GM21360 (cell line): Measurements from ENCODE around the gene SEMA6D.
"Not testable (repeated sequence)": the region's sequence is repeated elsewhere in the genome, so short reads cannot be mapped to it uniquely, and the experiment has no call there.

Experiments used
- ATAC-seq: cut with Tn5 transposase; IDR thresholded peaks from one replicate; pipeline ENCODE4 v1.9.1; 2021; ENCODE audit warnings: mild to moderate bottlenecking, moderate library complexity; ENCODE audit not compliant: unreplicated experiment

Gene SEMA6D

GRCh38 chr15:47718497-47719437 lies 1.5 kb downstream of the SEMA6D start:
- ATAC-seq: no peak

DNA sequence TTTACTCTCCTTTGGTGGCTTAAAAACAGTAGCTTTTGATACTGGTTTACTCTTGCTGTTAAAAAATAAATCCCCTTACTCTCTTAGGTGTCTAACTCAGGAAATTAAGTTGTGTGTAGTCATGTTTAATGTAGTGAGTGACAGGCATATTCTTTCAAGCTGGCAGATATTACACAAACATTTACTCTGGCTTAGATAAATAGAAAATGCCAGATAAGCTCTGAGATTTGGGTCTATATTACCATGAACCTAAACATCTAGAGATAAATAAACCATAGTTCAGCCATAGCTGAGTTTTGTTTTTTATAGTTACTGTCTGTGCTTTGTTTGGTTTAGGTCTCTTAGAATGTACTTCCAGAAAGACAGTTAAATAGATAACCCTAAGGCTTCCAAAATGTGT lies 2.4 kb downstream of the SEMA6D start:
- no peak for ATAC-seq

DNA sequence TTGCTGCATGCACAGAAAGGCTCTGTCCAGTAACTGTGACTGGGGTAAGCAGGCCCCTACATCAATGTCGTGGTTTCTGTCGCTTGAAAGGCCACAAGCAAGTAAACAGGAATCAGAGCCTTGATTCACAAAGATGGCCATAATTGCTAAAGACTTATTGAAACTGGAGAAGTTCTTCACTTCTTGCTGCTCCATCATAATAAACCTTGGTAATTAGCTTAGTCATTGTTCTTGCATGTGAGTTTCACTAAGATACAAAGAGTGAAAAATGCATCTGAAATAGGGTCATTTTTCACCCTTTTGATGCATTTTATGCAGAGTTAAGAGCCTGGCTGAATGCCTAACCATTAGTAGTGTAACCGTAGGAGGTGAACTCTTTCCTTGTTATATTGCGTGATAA lies 3.2 kb downstream of the SEMA6D start:
- no peak for ATAC-seq

GRCh38 chr15:47721676-47722075 lies 4.4 kb downstream of the SEMA6D start:
- no peak for ATAC-seq

GRCh38 chr15:47724346-47724745 lies 7.0 kb downstream of the SEMA6D start:
- no peak for ATAC-seq

DNA sequence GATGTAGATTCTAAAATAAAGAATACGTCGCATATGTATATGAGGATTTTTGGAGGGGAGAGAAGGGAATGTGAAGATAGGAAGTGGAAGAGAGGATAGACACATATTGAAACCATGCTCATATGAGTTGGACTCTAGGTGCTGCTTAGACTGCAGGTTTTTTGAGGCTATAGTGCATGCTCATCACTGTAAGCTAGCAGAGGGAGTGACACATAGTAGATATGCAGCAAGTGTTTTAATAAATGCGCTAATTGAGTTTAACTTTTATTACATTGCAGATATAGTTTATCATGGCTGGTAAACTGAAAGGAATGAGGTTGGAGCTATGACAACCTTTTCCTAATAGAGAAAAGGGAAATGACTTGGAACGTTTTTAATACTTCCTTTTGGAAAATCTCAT lies 7.7 kb downstream of the SEMA6D start:
- no peak for ATAC-seq

- ATAC-seq: no peak
Observed at GRCh38 chr15:47725906-47726305, 8.6 kb downstream of the SEMA6D start.

- no peak for ATAC-seq
Observed at GRCh38 chr15:47726399-47726823, 9.1 kb downstream of the SEMA6D start.

GRCh38 chr15:47727137-47727536 lies 9.8 kb downstream of the SEMA6D start:
- ATAC-seq: no peak

DNA sequence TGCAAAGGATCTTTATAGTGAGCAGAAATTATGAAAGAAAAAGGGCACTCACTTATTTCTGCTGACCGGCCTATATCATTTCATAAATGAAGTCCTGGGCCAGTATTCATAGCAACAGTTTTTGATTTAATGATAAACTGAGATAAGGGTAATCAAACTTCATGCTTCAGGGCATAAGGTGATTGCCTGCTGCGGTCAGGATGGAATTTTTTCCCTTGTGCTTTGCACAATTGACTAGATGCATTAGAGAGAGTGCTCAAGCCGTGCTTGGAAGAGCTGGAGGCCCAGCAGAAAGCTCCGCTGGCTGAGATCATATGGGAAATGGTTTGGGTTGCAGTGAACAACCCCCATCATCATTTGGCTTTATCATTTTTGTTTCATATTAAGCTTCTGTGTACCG lies 10.4 kb downstream of the SEMA6D start:
- no peak for ATAC-seq

- ATAC-seq: no peak
Observed at GRCh38 chr15:47728426-47728825, 11.1 kb downstream of the SEMA6D start.

GRCh38 chr15:47728886-47729285 lies 11.6 kb downstream of the SEMA6D start:
- no peak for ATAC-seq

DNA sequence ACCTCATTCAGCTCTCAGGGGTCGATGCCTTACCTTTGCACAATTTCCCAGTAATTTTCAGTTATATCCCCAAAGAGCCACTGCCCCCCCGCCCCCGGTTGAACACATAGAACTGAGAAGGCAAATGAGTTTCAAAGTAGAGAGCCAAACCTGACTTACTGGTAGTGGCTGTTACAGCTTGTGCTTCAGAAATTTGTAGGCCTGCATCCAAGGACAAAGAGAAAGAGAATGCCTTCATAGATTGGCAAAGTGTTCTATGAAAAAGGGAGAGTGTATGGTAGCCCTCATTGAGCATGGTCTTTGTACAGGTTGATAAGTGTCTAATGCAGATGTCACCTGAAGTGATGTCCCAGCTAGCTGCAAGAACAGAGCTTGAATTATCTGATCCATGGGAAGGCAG lies 13.9 kb downstream of the SEMA6D start:
- ATAC-seq: no peak

DNA sequence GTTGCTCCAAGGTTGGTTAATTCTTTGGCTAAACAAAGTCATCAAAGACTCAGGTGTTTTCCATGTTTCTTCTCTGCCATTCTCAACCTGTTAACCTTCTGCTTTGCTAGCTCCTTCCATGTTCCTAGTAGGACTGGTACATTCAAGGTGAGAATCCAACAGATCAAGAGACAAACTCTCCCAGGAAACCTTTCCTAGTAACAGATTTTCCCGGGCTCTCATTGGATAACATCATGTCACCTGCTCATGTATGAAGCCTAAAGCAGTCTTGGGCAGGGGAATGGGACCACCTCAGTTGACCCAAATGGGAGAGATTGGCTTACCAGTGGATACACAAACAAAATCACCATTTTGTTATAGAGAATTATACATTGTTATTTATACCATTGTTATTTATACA lies 14.9 kb downstream of the SEMA6D start:
- no peak for ATAC-seq

- ATAC-seq: no peak
Observed at GRCh38 chr15:47733085-47733484, 15.8 kb downstream of the SEMA6D start.

- ATAC-seq: no peak
Observed at GRCh38 chr15:47736143-47736786, 19.0 kb downstream of the SEMA6D start.

GRCh38 chr15:47737477-47737876 lies 20.2 kb downstream of the SEMA6D start:
- no peak for ATAC-seq

- ATAC-seq: not testable (repeated sequence)
Observed at GRCh38 chr15:47738144-47738825, 21.0 kb downstream of the SEMA6D start.

DNA sequence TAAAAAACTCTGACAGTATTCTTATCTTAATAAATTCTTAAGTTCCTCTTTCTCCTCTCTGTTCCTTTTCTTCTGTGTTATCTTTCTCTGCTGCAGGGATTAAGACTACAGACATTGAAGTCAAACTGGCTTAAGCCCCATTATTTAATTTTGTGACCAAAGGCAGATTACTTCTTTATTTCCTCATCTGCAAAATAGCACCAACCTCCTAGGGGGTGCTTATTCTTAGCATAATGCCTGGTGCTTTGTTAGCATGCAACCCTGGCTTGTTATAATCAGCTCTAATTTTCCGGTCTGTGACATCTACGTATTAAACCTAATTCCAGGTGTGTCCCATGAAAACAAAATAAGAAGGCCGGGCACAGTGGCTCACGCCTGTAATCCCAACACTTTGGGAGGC lies 23.8 kb downstream of the SEMA6D start:
- ATAC-seq: no peak

DNA sequence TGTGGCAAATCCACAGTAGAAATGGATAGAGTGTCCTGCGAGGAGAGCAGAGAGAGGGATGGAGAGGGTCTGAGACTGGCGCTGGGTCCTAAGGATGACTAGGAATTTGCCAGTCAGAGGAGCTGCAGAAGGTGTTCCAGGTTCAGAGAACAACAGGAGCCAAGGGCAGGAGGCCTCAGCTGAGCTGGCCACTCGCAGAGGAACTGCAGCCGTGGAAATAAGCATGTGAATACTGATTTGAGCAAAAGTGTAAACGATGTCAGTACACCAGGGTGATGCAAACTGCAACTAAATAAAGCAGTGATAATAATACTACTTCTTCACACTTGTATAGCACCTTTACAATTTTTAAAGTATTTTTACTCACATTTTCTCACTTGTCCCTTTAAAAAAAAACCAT lies 24.6 kb downstream of the SEMA6D start:
- ATAC-seq: no peak

DNA sequence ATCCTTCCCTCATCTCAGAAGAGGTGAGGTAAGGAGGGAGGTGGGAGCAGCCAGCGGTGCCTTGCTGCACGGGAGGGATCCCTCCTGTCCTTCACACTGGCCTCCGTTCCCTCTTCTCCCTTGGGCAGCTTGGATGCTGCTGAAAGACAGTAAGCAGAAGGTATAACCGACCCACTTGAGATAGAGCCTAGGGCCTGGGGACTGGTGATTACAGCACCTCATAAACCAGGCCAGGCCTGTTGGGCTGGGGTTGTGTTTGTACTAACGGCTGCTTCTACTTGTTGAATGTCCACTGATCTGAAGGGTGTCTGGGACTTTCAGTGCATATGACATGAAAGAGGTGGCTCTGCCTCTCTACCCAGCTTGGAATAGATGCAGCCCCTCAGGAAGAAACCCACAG lies 25.0 kb downstream of the SEMA6D start:
- ATAC-seq: no peak

DNA sequence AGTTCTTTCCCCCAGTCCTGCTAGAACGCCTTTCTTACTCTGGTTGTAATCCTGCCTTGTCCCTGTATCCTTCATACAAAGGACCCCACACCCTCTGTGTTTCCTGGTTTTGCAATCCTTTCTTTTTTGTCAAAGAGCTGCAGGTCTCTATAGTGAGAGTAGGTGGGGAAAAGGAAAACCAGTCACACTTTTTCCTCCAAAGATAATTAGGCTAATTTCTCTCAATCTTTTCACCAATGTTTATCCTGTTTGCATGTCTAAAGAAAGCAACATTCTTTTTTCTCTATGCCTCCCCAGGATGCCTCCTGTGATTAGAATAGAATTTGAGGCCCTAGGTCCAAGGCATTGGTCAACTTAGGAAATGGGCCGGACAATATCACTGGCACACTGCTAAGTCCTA lies 25.4 kb downstream of the SEMA6D start:
- no peak for ATAC-seq
